Ovary (tissue), 9 donors: ENCODE measurements around the gene HIF1AN. TPM values are rescaled to one million over a fixed set of nuclear protein-coding genes. Genes with fewer than 3 reads are reported as not detected.

ENCODE experiments used
- DNase-seq, 5 donors: peaks; one replicate each; pipeline ENCODE4 v3.0.0-alpha.2; 2019 to 2020
- H3K27ac ChIP-seq, 2 donors: fragments of 200-600 bp; one replicate each; pipeline versions ENCODE4 v1.5.1 to v1.8.0; 2019 to 2022
- H3K27me3 ChIP-seq: fragments of 200-600 bp; one replicate; pipeline ENCODE4 v1.8.0; 2022
- H3K36me3 ChIP-seq: fragments of 200-600 bp; sonication (generic); one replicate; pipeline ENCODE4 v1.5.1; 2019
- H3K4me1 ChIP-seq: one replicate; pipeline ENCODE4 v1.8.1; 2013; ENCODE audit warnings: mild to moderate bottlenecking, moderate library complexity; ENCODE audit not compliant: insufficient read depth
- H3K4me3 ChIP-seq: fragments of 200-600 bp; sonication (generic); one replicate; pipeline ENCODE4 v1.5.1; 2017
- H3K9me3 ChIP-seq, 2 donors: fragments of 200-600 bp in 1 of 2; sonication (generic) in 1 of 2; one replicate each; pipeline versions ENCODE4 v1.5.1 to v1.8.1; 2013 to 2019; ENCODE audit warnings: mild to moderate bottlenecking in 1 of 2, moderate library complexity in 1 of 2
- CTCF ChIP-seq, 3 donors: fragments of 450-650 bp in 2 of 3; fragments of 200-600 bp in 1 of 3; IDR thresholded peaks; one replicate each; pipeline versions ENCODE4 v1.5.1 to v1.8.0; 2016 to 2022; ENCODE audit warnings: antibody characterized with exemption in 3 of 3, mild to moderate bottlenecking in 1 of 3
- EP300 ChIP-seq: sonication (generic); formaldehyde crosslinking; IDR thresholded peaks from one replicate; pipeline ENCODE4 v1.6.1; 2017; ENCODE audit warnings: antibody characterized with exemption
- POLR2A ChIP-seq: fragments of 450-650 bp; IDR thresholded peaks from one replicate; pipeline ENCODE4 v1.6.1; 2017; ENCODE audit warnings: antibody characterized with exemption, mild to moderate bottlenecking, moderate library complexity
- WGBS, 3 donors: extraction: QIAGEN DNeasy Blood & Tissue Kit in 1 of 3; methylation state at CpG; one replicate each; pipeline versions ENCODE4 v1.1.5 to v1.1.7; 2013 to 2017; 5-methylcytosine and 5-hydroxymethylcytosine counted together
- intact Hi-C, 4 donors: fragments of 100-400 bp; cut with DNase I; formaldehyde crosslinking; loops; one replicate each; pipeline versions ENCODE4 v1.11.0 to v1.15.1; 2022 to 2023
- polyA plus RNA-seq, 2 donors: library from polyadenylated mRNA; stranded (reverse); fragments of 200-250 nt in 1 of 2; fragments of 350-450 nt in 1 of 2; fragmentation: Illumina TruSeq in 1 of 2; extraction: RNeasy Lipid Tissue Mini Kit (QIAGEN cat#74804) in 1 of 2; gene quantifications; one replicate each; pipeline ENCODE4 v1.2.3, GENCODE V29; 2013 to 2014
- total RNA-seq, 7 donors: library from RNA; depleted of rRNA in 2 of 7; stranded (reverse); fragments of >200 nt in 2 of 7; fragmentation: NEBNext Ultra II Directional in 3 of 7; extraction: Animal tissue kit (Norgen Biotek cat#: 25700) in 3 of 7; gene quantifications; one replicate each; pipeline versions ENCODE4 v1.1.0 to v1.2.4, GENCODE V29; 2016 to 2023
- donor health status: DM: no; HTN: no; CAD: no; lungs with moderate emphysema.
- donor health status: DM: no; HTN: no; CAD: no.
- donor health status: Bipolar disorder and iron deficiency.
- donor health status: DM: yes; HTN: yes; CAD: no.
- donor health status: DM: no; HTN: no; CAD: no.
- donor health status: DM: yes; HTN: yes; CAD: no.

HIF1AN gene
- total and polyA plus RNA-seq, 9 donors, result 6.3 to 60.2 (median 40.1) TPM

- no peak for TF ChIP-seq POLR2A
- peak in 2 of 3 donors; percentile 52 to 75 for TF ChIP-seq CTCF (IDR thresholded peaks at IDR 0.05)
- TF ChIP-seq EP300, result no peak
- peaks cover 10% of the 10 kb centered on the region for H3K4me1 ChIP-seq
- H3K9me3 ChIP-seq, result no peaks in the 10 kb centered on the region
- no peak overlapping the region for H3K4me3 ChIP-seq
- peak; percentile 49 to 79 (median 58) for DNase-seq
- no peaks in the 10 kb centered on the region for H3K27me3 ChIP-seq
- H3K36me3 ChIP-seq, result no peaks in the 10 kb centered on the region
- intact Hi-C loops, result loop anchor here in 2 of 4 donors (5.0 to 10.0 kb wide), 2 partner anchors 313 to 315 kb away; no protein-coding TSS in a partner anchor
- H3K27ac ChIP-seq, result no peak overlapping the region
- 2 to 5% (median 3%) methylated on average over 47 to 62 of the region's 62 CpGs for WGBS, 3 donors
These were observed 26.4 kb downstream of the HIF1AN start for GRCh38 chr10:100562008-100562672.

- Histone ChIP-seq H3K27ac (no peak overlapping the region), H3K9me3 (no peaks in the 10 kb centered on the region), H3K4me1 (peaks cover 10% of the 10 kb centered on the region), H3K27me3 (no peaks in the 10 kb centered on the region), H3K4me3 (no peak overlapping the region), H3K36me3 (no peaks in the 10 kb centered on the region)
- DNase-seq, result no peak
- TF ChIP-seq EP300 (no peak), POLR2A (no peak), CTCF (IDR thresholded peaks at IDR 0.05) (no peak)
- 53 to 70% (median 59%) methylated on average over 9 of the region's 9 CpGs for WGBS, 3 donors
- intact Hi-C loops, result loop anchor here in 1 of 4 donors (10.0 kb wide), 1 partner anchor 309 kb away; no protein-coding TSS in a partner anchor
These were observed 29.7 kb downstream of the HIF1AN start for GRCh38 chr10:100565206-100565985.

- peaks cover 10% of the 10 kb centered on the region for H3K4me1 ChIP-seq
- H3K36me3 ChIP-seq, result no peaks in the 10 kb centered on the region
- no peak overlapping the region for H3K27ac ChIP-seq
- no peaks in the 10 kb centered on the region for H3K9me3 ChIP-seq
- TF ChIP-seq CTCF (IDR thresholded peaks at IDR 0.05), result no peak
- TF ChIP-seq EP300, result no peak
- TF ChIP-seq POLR2A, result no peak
- no peaks in the 10 kb centered on the region for H3K27me3 ChIP-seq
- no peak for DNase-seq
- H3K4me3 ChIP-seq, result no peak overlapping the region
- intact Hi-C loops, result loop anchor here in 1 of 4 donors (10.0 kb wide), 1 partner anchor 308 kb away; no protein-coding TSS in a partner anchor
- WGBS, 3 donors, result 39 to 60% (median 50%) methylated on average over 3 of the region's 3 CpGs
These were observed 30.8 kb downstream of the HIF1AN start for GRCh38 chr10:100566561-100566960.

GRCh38 chr10:100567249-100567648, 31.5 kb downstream of the HIF1AN start:
- H3K27ac ChIP-seq, result no peak overlapping the region
- no peak for DNase-seq
- peaks cover 6% of the 10 kb centered on the region for H3K4me1 ChIP-seq
- intact Hi-C loops, result loop anchor here in 1 of 4 donors (10.0 kb wide), 1 partner anchor 308 kb away; no protein-coding TSS in a partner anchor
- TF ChIP-seq POLR2A (no peak), EP300 (no peak), CTCF (IDR thresholded peaks at IDR 0.05) (no peak)
- 24 to 38% (median 33%) methylated on average over 11 of the region's 11 CpGs for WGBS, 3 donors
- no peak overlapping the region for H3K4me3 ChIP-seq
- H3K27me3 ChIP-seq, result no peaks in the 10 kb centered on the region
- no peaks in the 10 kb centered on the region for H3K36me3 ChIP-seq
- no peaks in the 10 kb centered on the region for H3K9me3 ChIP-seq
